Airway epithelial cell (primary cell): Measurements from ENCODE around the gene SLITRK5. TPM values are rescaled to one million over a fixed set of nuclear protein-coding genes. Genes with fewer than 3 reads are reported as not detected.

Experiments used
- total RNA-seq: library from RNA; depleted of rRNA; stranded (reverse); fragments of >200 nt; gene quantifications from 2 replicates; pipeline ENCODE4 v1.2.3, GENCODE V29; 2015

The SLITRK5 gene
- 0.07 and 0.09 TPM in 2 replicates for total RNA-seq

GRCh38 chr13:87671031-87671752, at the start of gene SLITRK5:
SLITRK5 (plus strand) TSS chr13:87671371; CDS start chr13:87675389, 4,018 bp downstream.

